ENCODE data around the gene SOBP. TPM values are rescaled to one million over a fixed set of nuclear protein-coding genes. Genes with fewer than 3 reads are reported as not detected.

The SOBP gene
- total and polyA plus RNA-seq, 2 experiments from 2014 or later, result 1.5 to 3.0 TPM

- no peak for TF ChIP-seq REST (IDR thresholded peaks at IDR 0.05; ENCODE audit: unreplicated experiment)
- TF ChIP-seq JUNB (IDR thresholded peaks at IDR 0.05; ENCODE audit: unreplicated experiment), result no peak
- TF ChIP-seq EZH2phosphoT487 (IDR thresholded peaks at IDR 0.05; ENCODE audit: unreplicated experiment), result no peak
- TF ChIP-seq ETS1 (IDR thresholded peaks at IDR 0.05), result no peak
These were observed 176.4 kb downstream of the SOBP start (continued) for GRCh38 chr6:107666084-107666980.

- Mint-ChIP-seq H3K27ac (no peak overlapping the region), H3K27me3 (ENCODE audit: insufficient read depth, low read depth, poor library complexity) (peaks cover 11% of the 10 kb centered on the region), H3K4me1 (peaks cover 36% of the 10 kb centered on the region), H3K4me3 (no peak overlapping the region), H3K9me3 (no peaks in the 10 kb centered on the region; the same call in 2 of the 3 replicates), H3K36me3 (ENCODE audit: low read depth) (no peaks in the 10 kb centered on the region; the same call in 2 of the 3 replicates)
- peak overlapping the region; percentile 23 for H2AFZ ChIP-seq
- H3F3A ChIP-seq (replicated peaks; ENCODE audit: low read depth), result no peaks in the 10 kb centered on the region
- peaks cover 41% of the 10 kb centered on the region for H3K4me1 ChIP-seq (ENCODE audit: insufficient read depth)
- H3K4me3 ChIP-seq, result no peak overlapping the region
- no peaks in the 10 kb centered on the region for H3K79me2 ChIP-seq (replicated peaks; ENCODE audit: insufficient read depth)
- no peaks in the 10 kb centered on the region for H4K20me1 ChIP-seq (replicated peaks; ENCODE audit: insufficient read depth)
- no peaks in the 10 kb centered on the region for H3K27me3 ChIP-seq (ENCODE audit: insufficient read depth)
- DNase-seq (ENCODE audit: low spot score), result no peak
- no peak for TF ChIP-seq EZH2phosphoT487 (IDR thresholded peaks at IDR 0.05; ENCODE audit: unreplicated experiment)
- TF ChIP-seq REST (IDR thresholded peaks at IDR 0.05; ENCODE audit: unreplicated experiment), result no peak
- no peak for TF ChIP-seq CTCF (conservative IDR thresholded peaks at IDR 0.05; ENCODE audit: low read depth in 2 of 2)
- no peak for TF ChIP-seq ETS1 (IDR thresholded peaks at IDR 0.05)
- TF ChIP-seq ZNF114 (CRISPR knock-in tag; IDR thresholded peaks at IDR 0.05), result no peak
- no peak for TF ChIP-seq NANOG (IDR thresholded peaks at IDR 0.05; ENCODE audit: borderline replicate concordance)
- no peak overlapping the region for H3K27ac ChIP-seq (ENCODE audit: low read depth)
- no peaks in the 10 kb centered on the region for H3K36me3 ChIP-seq (ENCODE audit: insufficient read depth)
- ATAC-seq, result no peak
- H3K4me2 ChIP-seq, result peak overlapping the region; percentile 50; the same call in 1 of the 2 replicates
- peaks cover 21% of the 10 kb centered on the region for H3K9me2 ChIP-seq (ENCODE audit: insufficient read depth)
These were observed 177.2 kb downstream of the SOBP start for GRCh38 chr6:107666981-107667601.
